CD1c-positive myeloid dendritic cell (primary cell): Measurements from ENCODE around the gene PHACTR3.

Source experiments
- DNase-seq: peaks from one replicate; pipeline ENCODE4 v3.0.0-alpha.2; 2016; ENCODE audit errors: extremely low spot score

PHACTR3 gene

GRCh38 chr20:59670786-59671492 lies 66.6 kb downstream of the PHACTR3 start:
- DNase-seq: no peak

- no peak for DNase-seq
Observed at GRCh38 chr20:59671661-59672471, 67.5 kb downstream of the PHACTR3 start.

GRCh38 chr20:59672576-59672975 lies 68.2 kb downstream of the PHACTR3 start:
- no peak for DNase-seq

- no peak for DNase-seq
Observed at GRCh38 chr20:59673288-59673997, 69.1 kb downstream of the PHACTR3 start.

GRCh38 chr20:59673998-59674445 lies 69.7 kb downstream of the PHACTR3 start:
- no peak for DNase-seq

- no peak for DNase-seq
Observed at GRCh38 chr20:59676126-59676850, 71.9 kb downstream of the PHACTR3 start.

GRCh38 chr20:59676851-59677182 lies 72.5 kb downstream of the PHACTR3 start:
- DNase-seq: no peak

GRCh38 chr20:59677586-59677985 lies 73.2 kb downstream of the PHACTR3 start:
- no peak for DNase-seq

GRCh38 chr20:59678288-59678687 lies 73.9 kb downstream of the PHACTR3 start:
- no peak for DNase-seq

- no peak for DNase-seq
Observed at GRCh38 chr20:59678951-59679350, 74.6 kb downstream of the PHACTR3 start.

- DNase-seq: no peak
Observed at GRCh38 chr20:59680148-59680650, 75.9 kb downstream of the PHACTR3 start.

GRCh38 chr20:59680852-59681251 lies 76.5 kb downstream of the PHACTR3 start:
- no peak for DNase-seq

GRCh38 chr20:59682603-59683002 lies 78.3 kb downstream of the PHACTR3 start:
- DNase-seq: no peak

- DNase-seq: no peak
Observed at GRCh38 chr20:59683181-59683580, 78.8 kb downstream of the PHACTR3 start.

GRCh38 chr20:59684685-59685242 lies 80.4 kb downstream of the PHACTR3 start:
- DNase-seq: no peak

- no peak for DNase-seq
Observed at GRCh38 chr20:59686404-59687346, 82.3 kb downstream of the PHACTR3 start.

- DNase-seq: no peak
Observed at GRCh38 chr20:59688356-59688755, 84.0 kb downstream of the PHACTR3 start.

GRCh38 chr20:59688999-59689398 lies 84.7 kb downstream of the PHACTR3 start:
- DNase-seq: no peak

GRCh38 chr20:59690101-59690500 lies 85.8 kb downstream of the PHACTR3 start:
- DNase-seq: no peak

- DNase-seq: no peak
Observed at GRCh38 chr20:59690976-59691375, 86.6 kb downstream of the PHACTR3 start.
